NAMALWA (cell line): Measurements from ENCODE around the gene LRMDA.

Experiments
- DNase-seq: peaks from one replicate; pipeline ENCODE4 v3.0.0-alpha.2; 2015; ENCODE audit warnings: low spot score

Gene LRMDA

DNA sequence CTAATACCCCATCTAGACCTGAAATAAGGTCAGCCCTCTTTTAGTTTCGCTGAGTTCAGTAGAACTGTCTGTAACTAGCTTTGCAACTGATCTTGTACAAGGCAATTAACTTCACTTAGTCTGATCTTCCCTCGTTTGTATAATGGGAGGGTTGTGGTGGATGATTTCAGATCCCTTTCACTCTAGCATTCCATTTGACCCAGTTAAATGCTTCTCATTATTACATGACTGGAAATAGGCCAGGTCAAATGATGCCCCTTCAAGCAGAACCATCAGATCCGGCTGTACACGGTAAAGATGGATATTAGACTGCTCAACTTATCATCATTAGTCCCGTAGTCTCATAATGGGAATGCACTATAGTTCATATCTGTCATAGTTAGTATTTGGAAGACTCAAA lies 1009.0 kb downstream of the LRMDA start:
- no peak for DNase-seq

DNA sequence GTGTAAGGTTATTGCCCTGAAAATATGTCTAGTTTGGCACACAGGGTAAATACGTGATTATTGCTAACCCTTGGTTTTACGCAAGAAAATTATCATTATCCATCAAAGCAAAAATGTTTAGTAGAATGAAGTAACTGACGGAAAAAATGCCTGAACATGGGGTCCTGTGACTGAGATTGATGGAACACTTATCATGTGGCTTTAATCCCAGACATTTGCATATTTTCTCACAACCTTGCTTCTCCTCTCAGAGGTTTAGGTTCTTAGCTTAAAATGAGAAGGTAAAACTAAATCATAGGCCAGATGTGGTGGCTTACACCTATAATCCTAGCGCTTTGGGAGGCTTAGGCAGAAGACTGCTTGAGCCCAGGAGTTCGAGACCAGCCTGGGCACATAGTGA lies 1010.7 kb downstream of the LRMDA start:
- DNase-seq: no peak

DNA sequence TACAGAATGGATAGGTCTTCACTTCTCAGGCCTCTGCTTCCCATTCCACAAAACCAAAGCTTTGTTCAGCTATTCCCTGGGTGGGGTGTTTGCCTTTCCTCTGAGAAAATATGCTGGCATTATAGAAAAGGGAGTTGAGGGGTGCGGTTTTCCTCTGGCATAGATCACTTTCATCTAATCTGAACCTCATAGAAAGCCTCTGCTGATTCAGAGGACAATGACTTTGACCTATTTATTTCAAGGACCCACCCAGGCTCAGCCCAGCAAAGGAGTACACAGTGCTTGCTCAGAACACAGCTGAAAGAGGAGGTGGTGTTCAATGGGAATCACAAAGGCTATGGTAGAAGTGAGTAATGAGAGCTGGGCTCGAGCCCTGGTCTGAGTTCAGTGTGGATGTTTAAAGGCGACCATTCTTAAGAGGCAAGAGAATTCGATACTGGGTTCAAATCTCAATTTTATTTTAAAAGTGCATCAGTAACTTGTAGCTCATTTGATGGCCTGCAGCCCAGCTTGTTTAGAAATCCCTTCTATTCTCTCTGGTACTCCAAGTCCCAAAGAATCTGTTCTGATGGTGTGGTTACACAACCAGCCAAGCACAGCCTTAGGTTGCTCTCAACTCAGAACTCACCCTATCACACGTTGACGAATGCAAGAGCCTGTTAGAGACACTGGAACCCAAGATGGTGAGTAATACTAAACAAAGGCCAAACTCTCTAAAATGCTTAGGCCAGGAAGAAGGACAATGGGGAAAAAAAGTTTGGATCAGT lies 1012.8 kb downstream of the LRMDA start:
- DNase-seq: no peak

DNA sequence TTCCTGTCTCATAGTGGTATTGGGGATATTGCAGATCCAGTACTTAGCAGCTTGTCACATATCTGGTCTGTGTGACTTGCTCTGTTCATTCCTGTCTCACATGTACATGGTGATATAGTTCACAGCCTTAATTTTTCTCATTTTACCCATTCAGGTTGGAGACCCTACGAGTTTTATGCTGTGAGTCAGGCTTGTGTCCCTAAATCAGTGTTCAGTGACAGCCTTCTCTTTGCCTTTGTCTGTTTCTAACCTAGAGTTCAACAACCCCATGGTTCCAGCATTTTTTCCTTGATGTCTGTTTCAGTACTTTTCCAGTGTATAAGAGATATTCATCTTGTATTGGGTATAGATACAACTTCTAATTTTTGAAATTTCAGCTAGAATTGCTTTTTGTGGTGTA lies 1016.2 kb downstream of the LRMDA start:
- no peak for DNase-seq

DNA sequence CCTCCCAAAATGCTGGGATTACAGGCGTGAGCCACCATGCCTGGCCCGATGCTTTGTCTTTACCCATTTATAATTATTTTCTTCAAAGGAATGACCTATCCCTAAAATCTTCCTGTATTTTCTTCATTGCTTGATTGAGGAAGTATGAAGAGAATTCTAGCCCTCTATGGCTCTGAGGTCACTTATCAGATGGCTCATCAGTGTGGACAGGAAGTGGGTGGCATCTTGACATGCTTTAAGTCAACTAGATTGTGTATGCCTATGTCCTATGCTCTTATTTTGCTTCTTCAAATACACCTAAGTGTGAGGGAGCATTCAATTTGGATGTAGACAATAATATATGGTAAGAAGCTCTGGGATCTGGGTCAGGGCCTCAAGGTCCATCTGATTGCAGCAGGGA lies 1020.5 kb downstream of the LRMDA start:
- DNase-seq: no peak

DNA sequence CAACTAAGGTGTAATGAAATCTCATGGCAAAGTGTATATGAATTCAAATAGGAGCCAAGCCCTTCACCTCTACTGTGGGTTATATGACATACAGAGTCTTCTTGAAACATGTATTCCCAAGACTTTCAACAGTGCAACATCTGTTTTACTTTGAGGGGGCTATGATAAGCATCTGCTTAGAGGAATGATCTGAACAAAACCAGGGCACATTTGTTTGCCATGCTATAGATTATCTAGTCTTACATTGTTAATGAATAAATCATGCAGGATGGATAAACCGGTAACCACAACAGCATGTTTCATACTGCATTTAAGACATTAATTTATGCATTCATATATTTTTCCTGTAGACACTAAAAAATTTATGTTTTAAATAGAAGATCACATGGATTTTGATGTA lies 1021.9 kb downstream of the LRMDA start:
- DNase-seq: no peak

DNA sequence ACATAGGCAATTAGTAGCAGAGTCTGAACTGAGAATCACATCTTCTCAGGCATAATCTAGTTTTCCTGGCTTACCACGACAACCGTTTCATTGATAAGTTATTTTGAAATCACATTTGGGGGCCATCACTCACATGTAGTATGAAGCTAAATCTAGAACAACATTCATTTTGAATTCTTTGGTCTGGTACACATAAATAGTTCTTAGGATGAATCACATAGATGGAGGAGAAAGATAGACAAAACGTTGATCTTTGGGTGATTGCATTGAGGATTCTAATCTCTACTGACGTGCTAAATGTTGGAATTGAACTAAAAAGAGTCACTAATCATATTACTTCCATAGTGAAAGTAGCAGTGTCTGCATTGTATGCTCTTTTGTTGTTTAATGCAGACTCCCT lies 1022.6 kb downstream of the LRMDA start:
- DNase-seq: no peak

DNA sequence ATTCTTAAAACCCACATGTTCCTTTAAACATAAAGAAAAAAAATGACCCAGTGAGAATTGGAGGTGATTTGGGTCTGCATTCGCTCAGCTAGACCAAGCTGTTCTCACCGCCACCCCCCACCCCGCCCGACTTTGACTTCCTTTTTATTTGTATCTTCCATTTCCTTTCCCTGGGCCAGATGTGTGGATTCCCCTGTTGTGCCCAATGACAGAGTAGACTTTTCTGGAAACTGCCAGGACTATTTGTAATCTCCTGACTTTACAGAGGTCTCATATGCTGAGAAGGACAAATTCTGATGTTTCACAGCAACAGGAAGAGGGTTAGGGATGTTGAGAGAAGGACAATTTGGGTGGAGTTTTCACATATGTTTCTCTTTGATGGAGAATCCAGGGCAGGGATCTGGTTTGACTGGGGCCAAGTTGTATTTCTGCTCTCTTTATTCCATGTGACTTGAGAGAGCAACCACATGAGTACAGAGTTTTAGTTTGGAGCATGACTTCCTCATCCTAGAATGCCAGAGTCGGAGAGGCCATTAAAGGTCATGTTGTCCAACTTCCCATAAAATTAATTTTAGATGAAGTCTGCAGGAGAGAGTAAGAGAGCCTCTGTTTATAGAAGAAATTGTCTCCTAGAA lies 1023.2 kb downstream of the LRMDA start:
- no peak for DNase-seq

DNA sequence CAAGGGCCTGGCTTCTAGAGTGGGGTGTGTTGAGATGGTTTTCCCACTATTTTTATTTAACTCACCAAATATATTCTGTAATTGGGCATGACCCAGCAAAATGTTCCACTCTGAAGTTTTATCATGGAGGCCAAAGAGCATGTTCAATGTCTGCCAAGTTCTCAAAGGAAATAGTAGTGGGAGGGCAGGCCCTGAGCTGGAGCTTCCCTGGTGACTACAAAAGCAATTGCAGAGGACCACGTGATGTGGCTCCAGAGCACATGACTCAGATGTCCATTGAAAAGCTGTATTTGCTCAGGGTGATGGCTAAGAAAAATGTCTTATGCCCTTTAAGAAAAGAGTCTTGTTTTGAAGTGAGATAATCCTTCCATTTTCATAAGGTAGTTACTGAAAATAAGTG lies 1024.8 kb downstream of the LRMDA start:
- no peak for DNase-seq

DNA sequence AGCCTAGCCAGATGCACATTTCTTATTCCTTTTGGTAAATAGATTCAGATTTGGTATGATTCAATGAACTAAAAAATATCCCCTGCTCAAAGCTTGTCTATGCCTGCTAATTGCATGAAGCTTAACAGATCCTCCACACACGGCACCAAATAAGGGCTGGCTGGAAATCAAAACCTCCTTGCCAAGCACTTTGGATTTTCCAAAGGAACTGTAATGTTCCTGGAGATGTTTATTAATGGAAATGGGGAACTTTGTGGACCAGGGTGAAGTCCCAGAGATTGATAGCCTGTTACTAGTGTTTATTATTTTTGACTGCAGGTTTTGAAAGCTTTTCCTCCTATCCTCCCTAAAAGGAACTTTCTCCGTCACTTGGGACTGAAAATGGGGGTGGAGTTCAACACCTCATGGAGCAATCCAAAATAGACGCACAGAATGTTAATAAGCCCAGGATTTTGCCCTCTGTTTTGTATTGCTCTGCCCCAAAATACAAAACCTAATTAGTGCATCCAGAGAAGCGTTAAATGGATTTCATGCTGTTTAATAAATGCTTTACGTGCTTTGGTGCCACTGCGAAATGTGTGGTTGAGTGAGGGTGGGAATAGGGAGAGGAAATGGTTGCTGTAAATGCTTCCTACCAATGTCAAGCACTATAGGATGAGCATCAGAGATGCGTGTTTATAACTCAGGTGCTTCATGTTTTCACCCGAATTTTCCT lies 1027.7 kb downstream of the LRMDA start:
- no peak for DNase-seq

DNA sequence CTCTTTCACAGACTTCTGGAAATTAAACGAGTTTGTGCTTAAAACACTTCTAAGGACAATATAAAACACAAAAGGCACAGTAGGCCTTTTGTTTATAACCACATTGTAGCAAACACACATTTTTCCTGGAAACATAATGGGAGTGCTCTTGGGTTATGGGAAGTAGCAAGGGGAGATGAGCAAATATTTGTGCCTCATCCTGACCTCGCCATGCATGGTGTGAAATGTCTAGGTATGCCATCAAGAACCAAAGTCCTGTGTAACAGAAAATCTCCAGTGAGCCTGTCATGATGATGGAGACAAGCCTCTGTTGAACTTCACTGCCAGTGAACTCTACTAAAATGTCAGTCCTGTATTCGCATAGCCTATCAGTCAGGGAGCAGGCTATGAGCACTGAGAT lies 1029.6 kb downstream of the LRMDA start:
- no peak for DNase-seq

DNA sequence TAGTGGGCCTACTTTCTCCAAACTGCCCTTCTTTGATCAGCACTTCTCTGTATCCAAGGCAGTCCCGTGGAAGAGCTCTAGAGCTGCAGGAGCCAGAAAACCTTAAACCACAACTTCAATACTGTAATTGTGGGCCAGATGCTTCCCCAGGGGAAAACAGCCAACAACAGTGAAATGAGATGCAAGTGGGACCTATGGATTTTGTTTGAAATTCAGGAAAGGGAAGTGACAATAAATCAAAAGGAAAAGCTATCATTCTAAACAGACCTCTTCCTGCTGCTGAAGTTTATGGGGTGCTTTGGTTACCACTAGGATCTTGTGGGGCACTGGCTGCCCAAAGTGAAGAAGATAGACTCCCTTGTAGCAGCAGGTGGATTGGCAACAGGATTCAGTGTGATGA lies 1031.7 kb downstream of the LRMDA start:
- DNase-seq: no peak

DNA sequence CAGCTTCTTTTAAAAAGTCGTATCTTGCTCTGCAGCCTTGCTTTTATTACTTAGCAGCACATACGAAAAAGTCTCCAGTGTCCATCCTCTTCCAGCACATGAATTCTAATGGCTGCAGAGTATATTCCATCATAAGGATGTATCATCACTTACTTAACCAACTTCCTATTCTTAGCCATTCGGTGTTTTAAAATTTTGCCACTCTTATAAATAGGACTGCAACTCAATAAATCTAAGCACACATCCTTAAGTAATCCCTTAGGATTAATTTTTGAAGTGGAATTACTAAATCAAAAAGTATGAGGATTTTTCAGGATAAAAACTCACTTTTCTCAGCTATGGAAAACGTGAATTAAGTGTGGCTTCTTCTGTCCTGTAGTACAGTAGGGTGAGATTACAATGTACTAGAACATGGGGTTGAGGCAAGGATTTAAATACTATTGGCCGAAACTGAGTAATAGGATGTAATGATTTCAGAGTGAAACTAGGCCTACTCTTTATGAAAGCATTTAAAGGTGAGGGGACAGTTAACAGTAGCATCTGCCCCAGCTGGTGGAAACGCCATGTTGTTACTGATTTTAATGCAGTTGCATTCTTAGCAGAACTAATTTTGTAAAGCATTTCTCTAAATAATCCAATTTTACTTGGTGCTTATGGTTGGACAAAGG lies 1035.5 kb downstream of the LRMDA start:
- DNase-seq: no peak

DNA sequence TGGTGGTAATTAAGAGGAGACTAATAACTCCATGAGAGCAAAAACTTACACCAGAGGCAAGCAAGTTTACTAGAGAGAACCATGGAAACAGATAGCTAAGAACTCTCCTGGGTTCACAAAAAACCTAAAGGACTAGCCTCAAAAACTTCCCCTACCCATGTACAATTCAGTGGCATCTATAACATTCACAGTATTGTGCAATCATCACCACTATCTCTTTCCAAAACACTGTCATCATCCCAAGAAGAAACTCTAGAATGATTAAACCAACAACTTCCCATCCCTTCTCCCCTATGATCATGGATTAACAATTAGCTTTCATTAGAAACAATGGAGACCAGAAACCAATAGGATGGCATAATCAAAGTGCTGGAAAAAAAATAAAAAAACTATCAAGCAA lies 1038.3 kb downstream of the LRMDA start:
- DNase-seq: no peak

DNA sequence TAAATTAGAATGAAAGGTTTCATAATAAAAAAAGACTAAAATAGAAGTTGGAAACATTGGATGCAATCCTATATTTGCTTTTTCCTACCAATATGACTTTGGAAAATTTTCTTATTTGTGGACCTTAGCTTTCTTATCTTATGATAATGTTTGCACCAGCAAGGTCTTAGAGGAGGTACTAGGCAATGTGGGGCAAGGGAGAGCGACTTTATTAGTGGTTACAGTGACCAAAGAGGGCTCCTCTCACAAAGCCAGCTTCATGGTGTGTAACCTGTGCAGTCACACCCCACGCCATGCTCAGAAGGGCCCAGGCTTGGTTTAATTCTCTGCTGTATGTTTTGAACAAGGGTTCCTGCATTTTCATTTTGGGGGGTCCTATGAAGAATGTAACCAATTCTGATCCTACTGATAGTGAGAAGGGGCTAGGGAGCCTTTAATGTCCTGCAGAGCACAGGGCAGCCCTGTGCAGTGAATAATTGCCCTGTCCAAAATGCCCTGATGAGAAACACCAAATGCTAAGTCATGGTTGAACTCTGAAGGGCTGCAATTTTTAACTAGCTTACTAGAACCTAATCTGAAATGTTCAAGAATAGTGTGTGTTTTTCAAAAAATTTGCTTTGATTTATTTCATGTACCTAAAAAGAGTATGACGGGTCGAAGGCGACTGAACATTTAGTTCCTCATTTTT lies 1047.8 kb downstream of the LRMDA start:
- no peak for DNase-seq

DNA sequence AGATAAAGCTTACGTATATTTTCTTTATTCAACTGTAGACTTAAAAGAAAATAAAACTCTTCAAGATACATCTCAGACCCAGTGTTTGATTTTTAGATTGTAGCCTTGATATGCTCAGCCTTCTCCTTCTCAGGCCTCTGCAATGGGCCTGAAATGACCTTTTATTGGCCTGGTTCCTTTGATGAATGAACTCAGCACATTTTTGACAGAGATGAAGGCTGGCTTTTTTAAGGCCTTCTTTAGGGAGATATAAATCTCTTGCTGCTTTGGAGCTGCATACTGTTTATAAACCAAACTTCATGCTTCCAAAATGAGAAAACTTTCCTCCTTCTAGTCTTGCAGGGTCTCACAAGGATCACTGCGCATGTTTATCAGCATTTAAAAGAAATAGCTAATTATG lies 1049.8 kb downstream of the LRMDA start:
- DNase-seq: no peak

DNA sequence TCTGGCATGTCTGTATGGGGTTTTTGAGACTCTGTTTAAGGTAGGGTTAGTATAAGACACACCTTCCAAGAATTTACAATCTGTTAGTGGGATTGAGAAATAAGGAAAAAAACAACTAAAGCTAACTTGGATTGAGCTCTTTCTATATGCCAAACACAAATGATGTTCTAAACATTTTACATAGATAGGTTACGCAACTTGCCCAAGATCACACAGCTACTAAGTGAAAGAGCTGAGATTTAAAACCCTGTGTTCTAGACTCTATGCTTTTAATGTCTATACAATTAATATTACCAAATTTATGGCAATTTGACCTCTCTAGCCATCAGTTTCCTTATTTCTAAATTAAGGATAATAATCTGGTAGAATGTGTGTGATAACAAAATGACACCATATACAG lies 1056.2 kb downstream of the LRMDA start:
- DNase-seq: no peak

DNA sequence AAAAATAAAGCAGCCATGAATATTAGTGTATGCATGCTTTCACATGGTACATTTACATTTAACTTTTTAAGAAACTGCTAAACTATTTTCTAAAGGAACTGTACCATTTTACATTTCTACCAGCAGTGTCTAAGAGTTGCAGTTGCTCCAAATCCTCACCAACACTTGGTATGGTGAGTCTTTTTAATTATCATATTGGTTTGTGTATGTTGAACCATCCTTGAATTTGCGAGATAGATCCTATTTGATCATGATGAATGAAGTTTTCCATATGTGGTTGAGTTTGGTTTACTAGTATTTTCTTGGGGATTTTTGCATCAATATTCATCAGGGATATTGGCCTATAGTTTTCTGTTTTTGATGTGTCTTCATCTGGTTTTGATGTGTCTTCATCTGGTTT lies 1057.2 kb downstream of the LRMDA start:
- no peak for DNase-seq

DNA sequence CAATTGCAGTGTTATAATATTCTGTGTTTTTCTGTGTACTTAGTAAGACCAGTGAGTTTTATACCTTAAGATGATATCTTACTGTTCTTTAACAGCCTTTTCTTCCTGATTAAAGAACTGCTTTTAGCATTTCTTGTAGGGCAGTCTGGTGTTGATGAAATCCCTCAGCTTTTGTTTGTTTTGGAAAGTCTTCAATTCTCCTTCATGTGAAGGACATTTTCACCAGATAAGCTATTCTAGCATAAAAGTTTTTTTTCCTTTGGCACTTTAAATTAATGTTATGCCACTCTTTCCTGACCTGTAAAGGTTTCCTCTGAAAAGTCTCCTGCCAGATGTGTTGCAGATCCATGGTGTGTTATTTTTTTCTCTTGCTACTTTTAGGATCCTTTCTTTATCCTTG lies 1059.8 kb downstream of the LRMDA start:
- no peak for DNase-seq

DNA sequence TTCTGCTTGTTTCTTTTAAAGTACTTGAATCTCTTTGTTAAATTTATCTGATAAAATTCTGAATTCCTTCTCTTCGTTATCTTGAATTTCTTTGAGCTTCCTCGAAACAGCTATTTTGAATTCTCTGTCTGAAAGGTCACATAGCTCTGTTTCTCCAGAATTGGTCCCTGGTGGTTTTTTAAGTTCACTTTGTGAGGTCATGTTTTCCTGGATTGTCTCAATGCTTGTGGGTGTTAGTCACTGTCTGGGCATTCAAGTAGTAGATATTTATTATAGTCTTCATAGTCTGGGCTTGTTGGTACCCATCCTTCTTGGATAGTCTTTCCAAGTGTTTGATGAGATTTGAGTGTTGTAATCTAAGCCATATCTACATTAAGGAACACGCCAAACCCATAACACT lies 1060.6 kb downstream of the LRMDA start:
- no peak for DNase-seq

DNA sequence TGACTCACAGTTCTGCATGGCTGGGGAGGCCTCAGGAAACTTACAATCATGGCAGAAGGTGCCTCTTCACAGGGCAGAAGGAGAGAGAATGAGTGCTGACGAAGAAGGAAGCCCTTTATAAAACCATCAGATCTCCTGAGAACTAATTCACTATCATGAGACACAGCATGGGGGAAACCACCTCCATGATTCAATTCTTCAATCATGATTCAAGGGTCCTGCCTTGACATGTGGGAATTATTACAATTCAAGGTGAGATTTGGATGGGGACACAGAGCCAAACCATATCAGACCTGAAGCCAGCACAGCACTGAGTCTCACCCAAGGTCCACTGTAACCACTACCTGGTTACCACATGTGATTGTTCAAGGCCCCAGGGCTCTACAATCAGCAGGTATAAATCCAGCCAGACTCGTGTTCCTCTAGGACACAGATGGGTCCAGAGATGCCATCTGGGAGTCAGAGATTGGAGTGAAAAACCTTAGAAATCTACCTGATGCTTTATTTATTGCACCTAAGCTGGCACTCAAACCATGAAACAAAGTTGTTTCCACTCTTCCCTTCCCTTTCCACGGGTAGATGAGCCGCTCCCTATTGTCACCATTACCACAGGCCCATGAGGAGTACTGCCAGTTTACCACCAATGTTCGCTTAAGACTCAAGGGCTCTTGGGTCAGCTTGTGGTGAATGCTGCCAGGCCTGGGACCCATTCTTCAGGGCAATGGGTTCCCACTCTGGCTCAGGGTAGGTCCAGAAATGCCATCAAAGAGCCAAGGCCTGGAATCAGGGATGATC lies 1061.5 kb downstream of the LRMDA start:
- no peak for DNase-seq
